ENCODE measurements around the gene BEX4. TPM values are rescaled to one million over a fixed set of nuclear protein-coding genes. Genes with fewer than 3 reads are reported as not detected.
"Not testable (repeated sequence)": the region's sequence is repeated elsewhere in the genome, so short reads cannot be mapped to it uniquely, and the experiment has no call there.

The BEX4 gene
- polyA plus RNA-seq, 1 donor, result 94.7 TPM

DNA sequence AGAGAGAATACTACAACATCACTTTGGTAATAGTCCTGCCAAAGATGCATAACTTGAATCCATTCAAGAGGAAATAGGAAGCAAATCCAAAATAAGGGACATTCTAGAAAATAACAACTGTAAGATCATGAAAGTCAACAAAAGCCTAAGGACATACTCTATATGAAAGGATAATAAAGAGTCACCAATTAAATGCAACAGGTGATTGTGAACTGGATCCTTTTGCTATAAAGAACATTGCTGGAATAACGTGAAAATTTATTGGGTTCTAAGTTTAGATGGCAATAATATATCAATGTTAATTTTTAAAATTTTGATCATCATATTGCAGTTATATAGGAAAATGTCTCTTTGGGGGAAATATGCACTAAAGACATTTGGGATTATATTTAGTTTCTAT lies 20.0 kb downstream of the BEX4 start:
- H3K9me3 ChIP-seq (ENCODE audit: control insufficient read depth, low read depth, low read length), result no peaks in the 10 kb centered on the region
- no peaks in the 10 kb centered on the region for H3K27me3 ChIP-seq (ENCODE audit: control insufficient read depth, insufficient read depth, low read length)
- no peak overlapping the region for H3K27ac ChIP-seq (ENCODE audit: low read length)
- H3K4me1 ChIP-seq (ENCODE audit: control insufficient read depth, insufficient read depth, low read length), result peaks cover 5% of the 10 kb centered on the region
- no peak for DNase-seq
- H3K36me3 ChIP-seq (ENCODE audit: control insufficient read depth, insufficient read depth, low read length), result no peaks in the 10 kb centered on the region
- H3K4me3 ChIP-seq (ENCODE audit: low read length), result no peak overlapping the region
- WGBS (ENCODE audit: insufficient coverage, low lambda C conversion rate), result no CpG with 5 or more reads among the region's 1 CpG

DNA sequence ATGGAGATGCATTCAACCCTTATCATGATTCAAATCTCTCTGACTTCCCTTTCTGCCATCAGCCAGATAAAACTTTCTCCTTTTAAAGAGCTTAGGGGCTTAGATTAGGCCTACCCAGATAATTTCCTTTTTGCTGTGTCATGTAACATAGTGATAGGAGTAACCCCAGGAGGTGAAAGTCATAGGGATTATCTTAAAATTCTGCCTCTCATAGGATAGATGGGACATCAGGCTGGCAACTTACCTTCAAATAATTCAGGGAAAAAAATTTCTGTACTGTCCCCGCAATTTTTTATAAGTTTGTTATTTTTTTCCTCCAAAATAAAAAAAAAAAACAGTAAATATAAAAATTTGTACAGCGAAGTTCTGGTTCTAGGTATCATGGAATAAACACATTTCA lies 20.7 kb downstream of the BEX4 start:
- H3K9me3 ChIP-seq (ENCODE audit: control insufficient read depth, low read depth, low read length); DNase-seq; H3K27me3 ChIP-seq (ENCODE audit: control insufficient read depth, insufficient read depth, low read length); H3K4me3 ChIP-seq (ENCODE audit: low read length); H3K4me1 ChIP-seq (ENCODE audit: control insufficient read depth, insufficient read depth, low read length); H3K36me3 ChIP-seq (ENCODE audit: control insufficient read depth, insufficient read depth, low read length); H3K27ac ChIP-seq (ENCODE audit: low read length): not testable (repeated sequence)
- no CpG with 5 or more reads among the region's 2 CpGs for WGBS (ENCODE audit: insufficient coverage, low lambda C conversion rate)

DNA sequence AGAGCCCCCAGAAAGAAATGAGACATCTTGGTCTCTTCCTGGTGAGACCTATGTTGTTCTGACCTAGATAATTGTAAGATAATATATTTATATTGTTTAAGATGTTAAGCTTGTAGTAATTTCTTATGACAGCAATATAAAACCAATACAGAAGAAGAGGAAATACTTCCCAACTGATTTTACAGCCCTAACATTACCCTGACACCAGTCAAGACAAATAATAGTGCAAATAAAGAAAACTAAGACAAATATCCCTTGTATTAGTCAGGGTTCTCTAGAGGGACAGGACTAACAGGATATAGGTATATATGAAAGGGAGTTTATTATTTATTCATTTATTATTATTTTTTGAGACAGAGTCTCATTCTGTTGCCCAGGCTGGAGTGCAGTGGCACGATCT lies 21.4 kb downstream of the BEX4 start:
- peaks cover 5% of the 10 kb centered on the region for H3K4me1 ChIP-seq (ENCODE audit: control insufficient read depth, insufficient read depth, low read length)
- no peaks in the 10 kb centered on the region for H3K36me3 ChIP-seq (ENCODE audit: control insufficient read depth, insufficient read depth, low read length)
- no peak for DNase-seq
- no peak overlapping the region for H3K27ac ChIP-seq (ENCODE audit: low read length)
- no peak overlapping the region for H3K4me3 ChIP-seq (ENCODE audit: low read length)
- no CpG with 5 or more reads among the region's 1 CpG for WGBS (ENCODE audit: insufficient coverage, low lambda C conversion rate)
- no peaks in the 10 kb centered on the region for H3K9me3 ChIP-seq (ENCODE audit: control insufficient read depth, low read depth, low read length)
- no peaks in the 10 kb centered on the region for H3K27me3 ChIP-seq (ENCODE audit: control insufficient read depth, insufficient read depth, low read length)

DNA sequence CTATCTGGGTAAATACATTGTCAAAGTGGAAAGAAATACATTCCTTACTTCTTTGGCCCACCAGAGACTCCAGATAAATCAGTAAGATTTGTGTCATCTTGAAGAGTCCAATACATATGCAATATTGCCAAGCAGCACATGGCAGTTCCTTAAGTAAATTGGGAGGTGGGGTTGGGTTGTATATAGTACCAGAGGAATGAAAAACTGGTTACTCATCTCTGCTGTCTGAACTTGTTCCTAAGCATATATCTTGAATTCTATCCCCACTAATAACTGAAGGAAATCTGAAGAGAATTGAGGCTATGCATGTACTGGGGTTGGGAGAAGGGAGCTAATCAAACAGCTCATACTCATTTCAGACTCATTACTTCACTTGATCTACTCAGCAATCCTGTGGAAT lies 25.2 kb downstream of the BEX4 start:
- no peak overlapping the region for H3K27ac ChIP-seq (ENCODE audit: low read length)
- no peak for DNase-seq
- no peaks in the 10 kb centered on the region for H3K9me3 ChIP-seq (ENCODE audit: control insufficient read depth, low read depth, low read length)
- H3K4me3 ChIP-seq (ENCODE audit: low read length), result no peak overlapping the region
- H3K36me3 ChIP-seq (ENCODE audit: control insufficient read depth, insufficient read depth, low read length), result no peaks in the 10 kb centered on the region
- H3K4me1 ChIP-seq (ENCODE audit: control insufficient read depth, insufficient read depth, low read length), result no peaks in the 10 kb centered on the region
- no peaks in the 10 kb centered on the region for H3K27me3 ChIP-seq (ENCODE audit: control insufficient read depth, insufficient read depth, low read length)

DNA sequence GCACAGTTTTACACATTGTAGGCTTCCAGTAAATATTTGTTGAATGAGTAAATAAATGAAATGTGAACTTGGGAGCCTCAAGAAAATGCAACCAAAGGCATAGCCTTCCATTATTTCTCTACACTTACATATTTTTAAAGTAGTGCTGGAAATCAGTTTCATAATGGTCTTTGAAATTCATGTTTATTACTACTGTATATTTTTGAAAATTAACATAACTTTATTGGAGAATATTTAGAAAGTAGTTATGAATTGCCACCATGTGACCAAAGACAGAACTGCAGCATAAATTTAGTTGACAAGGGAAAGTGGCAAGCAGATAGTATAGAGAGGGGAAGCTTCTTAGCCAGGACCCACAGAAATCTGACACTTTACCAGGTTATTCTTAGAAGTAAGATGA lies 33.6 kb downstream of the BEX4 start:
- peaks cover 8% of the 10 kb centered on the region for H3K4me1 ChIP-seq (ENCODE audit: control insufficient read depth, insufficient read depth, low read length)
- H3K36me3 ChIP-seq (ENCODE audit: control insufficient read depth, insufficient read depth, low read length), result peaks cover 10% of the 10 kb centered on the region
- H3K9me3 ChIP-seq (ENCODE audit: control insufficient read depth, low read depth, low read length), result no peaks in the 10 kb centered on the region
- H3K27ac ChIP-seq (ENCODE audit: low read length), result no peak overlapping the region
- H3K27me3 ChIP-seq (ENCODE audit: control insufficient read depth, insufficient read depth, low read length), result no peaks in the 10 kb centered on the region
- no peak for DNase-seq
- no peak overlapping the region for H3K4me3 ChIP-seq (ENCODE audit: low read length)

DNA sequence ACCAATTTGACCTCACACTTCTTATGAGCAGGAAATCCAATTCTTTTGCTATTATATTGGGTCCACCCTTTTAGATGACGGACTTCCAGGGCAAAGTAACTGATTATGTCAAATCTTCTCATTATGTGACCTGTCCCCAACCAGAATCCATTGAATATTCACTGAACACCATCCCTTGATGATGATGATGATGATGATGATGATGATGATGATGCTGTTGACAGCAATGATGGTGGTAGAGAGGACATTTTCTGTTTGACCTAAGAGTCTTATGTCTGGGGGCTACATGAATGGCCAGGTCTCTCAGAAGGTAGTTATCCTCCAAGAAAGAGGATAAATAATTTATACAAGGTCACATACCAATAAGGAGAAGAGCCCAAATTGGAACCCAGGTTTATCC lies 34.9 kb downstream of the BEX4 start:
- Histone ChIP-seq H3K27ac (ENCODE audit: low read length) (no peak overlapping the region), H3K27me3 (ENCODE audit: control insufficient read depth, insufficient read depth, low read length) (no peaks in the 10 kb centered on the region), H3K4me1 (ENCODE audit: control insufficient read depth, insufficient read depth, low read length) (peaks cover 8% of the 10 kb centered on the region), H3K4me3 (ENCODE audit: low read length) (no peak overlapping the region), H3K36me3 (ENCODE audit: control insufficient read depth, insufficient read depth, low read length) (peaks cover 11% of the 10 kb centered on the region), H3K9me3 (ENCODE audit: control insufficient read depth, low read depth, low read length) (no peaks in the 10 kb centered on the region)
- WGBS (ENCODE audit: insufficient coverage, low lambda C conversion rate), result no CpG with 5 or more reads among the region's 1 CpG
- no peak for DNase-seq

DNA sequence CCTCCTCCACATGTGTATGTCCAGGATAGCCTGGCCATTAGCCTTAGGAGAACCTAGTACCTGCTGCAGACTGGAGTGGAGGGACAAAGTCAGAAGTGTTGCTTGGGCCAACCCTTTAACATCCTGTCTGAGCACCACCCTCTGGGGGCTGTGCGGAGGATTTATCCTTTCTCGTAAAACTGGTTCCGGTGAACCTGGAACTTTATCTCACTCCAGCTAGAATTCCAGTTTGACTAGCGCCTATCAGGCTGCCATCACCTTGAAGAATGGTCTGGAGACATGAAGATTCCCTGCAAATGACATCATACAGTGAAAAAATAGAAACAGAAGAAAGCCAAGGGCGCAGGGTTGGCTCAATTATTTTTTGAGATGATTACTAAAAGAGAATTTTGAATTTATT lies 36.1 kb downstream of the BEX4 start:
- DNase-seq, result peak in 1 of 2 donors; percentile 19

DNA sequence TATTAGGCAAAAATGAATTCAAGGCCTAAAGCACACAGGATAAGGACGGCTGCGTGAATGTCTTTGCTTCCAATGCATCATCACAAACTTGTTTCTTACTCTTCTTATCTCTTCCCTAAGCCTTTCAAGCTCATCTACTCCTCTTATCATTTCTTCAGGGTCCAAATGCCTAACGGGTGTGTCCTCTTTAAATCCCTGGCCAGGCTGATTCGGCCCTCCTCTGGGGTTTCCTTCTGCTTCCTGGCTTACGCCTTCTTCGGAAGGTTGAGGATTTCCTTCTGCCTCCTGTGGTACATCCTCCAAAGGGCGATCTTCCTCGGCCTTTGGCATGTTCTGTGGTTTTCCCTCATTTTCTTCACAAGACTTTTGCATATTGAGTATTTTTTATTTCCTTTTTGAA lies 38.7 kb downstream of the BEX4 start:
- no peaks in the 10 kb centered on the region for H3K27me3 ChIP-seq (ENCODE audit: control insufficient read depth, insufficient read depth, low read length)
- no peaks in the 10 kb centered on the region for H3K9me3 ChIP-seq (ENCODE audit: control insufficient read depth, low read depth, low read length)
- peaks cover 11% of the 10 kb centered on the region for H3K36me3 ChIP-seq (ENCODE audit: control insufficient read depth, insufficient read depth, low read length)
- H3K27ac ChIP-seq (ENCODE audit: low read length), result peak overlapping the region; percentile 97
- no CpG with 5 or more reads among the region's 8 CpGs for WGBS (ENCODE audit: insufficient coverage, low lambda C conversion rate)
- DNase-seq, result peak in 1 of 2 donors; percentile 27
- peaks cover 29% of the 10 kb centered on the region for H3K4me1 ChIP-seq (ENCODE audit: control insufficient read depth, insufficient read depth, low read length)
- H3K4me3 ChIP-seq (ENCODE audit: low read length), result peak overlapping the region; percentile 78

More for the DNA sequence above, 36.1 kb downstream of the BEX4 start:
- no CpG with 5 or more reads among the region's 5 CpGs for WGBS (ENCODE audit: insufficient coverage, low lambda C conversion rate)
- H3K4me1 ChIP-seq (ENCODE audit: control insufficient read depth, insufficient read depth, low read length), result peaks cover 11% of the 10 kb centered on the region
- H3K36me3 ChIP-seq (ENCODE audit: control insufficient read depth, insufficient read depth, low read length), result peaks cover 11% of the 10 kb centered on the region
- H3K27me3 ChIP-seq (ENCODE audit: control insufficient read depth, insufficient read depth, low read length), result no peaks in the 10 kb centered on the region
- no peaks in the 10 kb centered on the region for H3K9me3 ChIP-seq (ENCODE audit: control insufficient read depth, low read depth, low read length)
- no peak overlapping the region for H3K4me3 ChIP-seq (ENCODE audit: low read length)
- H3K27ac ChIP-seq (ENCODE audit: low read length), result no peak overlapping the region

DNA sequence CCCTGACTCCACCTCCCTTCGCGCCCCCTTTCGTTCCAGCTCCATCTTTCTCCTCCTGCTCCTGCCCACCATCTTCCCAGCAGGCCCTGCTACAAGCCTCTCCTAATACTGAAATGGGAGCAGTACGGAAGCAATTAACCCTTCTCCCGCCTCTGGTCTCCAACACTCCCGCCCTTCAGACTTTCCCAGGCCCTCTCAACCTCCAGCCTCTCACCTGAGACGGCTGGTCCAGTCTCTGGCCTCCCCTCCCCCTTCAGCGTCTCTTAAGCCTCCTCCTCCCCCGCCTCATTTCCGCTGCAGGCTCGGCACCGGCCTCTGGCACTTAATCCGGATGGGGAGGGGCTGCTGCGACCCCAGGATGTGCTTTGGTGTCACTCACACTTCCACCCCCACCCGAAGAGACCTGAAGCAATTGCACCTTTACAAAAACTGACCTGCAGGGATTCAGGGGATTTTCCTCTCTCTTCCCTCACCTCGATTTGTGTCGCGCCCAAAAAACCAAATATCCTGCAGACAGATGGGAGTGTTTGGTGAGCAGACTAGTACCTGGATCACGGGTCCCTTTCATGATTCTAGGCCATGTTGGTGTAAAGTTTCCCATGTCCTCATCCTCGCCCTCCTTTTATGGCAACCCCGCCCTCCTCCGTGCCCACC lies 39.4 kb downstream of the BEX4 start:
- H3K4me1 ChIP-seq (ENCODE audit: control insufficient read depth, insufficient read depth, low read length), result peaks cover 35% of the 10 kb centered on the region
- H3K27me3 ChIP-seq (ENCODE audit: control insufficient read depth, insufficient read depth, low read length), result no peaks in the 10 kb centered on the region
- no peaks in the 10 kb centered on the region for H3K9me3 ChIP-seq (ENCODE audit: control insufficient read depth, low read depth, low read length)
- H3K36me3 ChIP-seq (ENCODE audit: control insufficient read depth, insufficient read depth, low read length), result peaks cover 11% of the 10 kb centered on the region
- H3K27ac ChIP-seq (ENCODE audit: low read length), result peak overlapping the region; percentile 97
- peak overlapping the region; percentile 78 for H3K4me3 ChIP-seq (ENCODE audit: low read length)
- DNase-seq, result peak; percentile 40 to 72
- no CpG with 5 or more reads among the region's 22 CpGs for WGBS (ENCODE audit: insufficient coverage, low lambda C conversion rate)

DNA sequence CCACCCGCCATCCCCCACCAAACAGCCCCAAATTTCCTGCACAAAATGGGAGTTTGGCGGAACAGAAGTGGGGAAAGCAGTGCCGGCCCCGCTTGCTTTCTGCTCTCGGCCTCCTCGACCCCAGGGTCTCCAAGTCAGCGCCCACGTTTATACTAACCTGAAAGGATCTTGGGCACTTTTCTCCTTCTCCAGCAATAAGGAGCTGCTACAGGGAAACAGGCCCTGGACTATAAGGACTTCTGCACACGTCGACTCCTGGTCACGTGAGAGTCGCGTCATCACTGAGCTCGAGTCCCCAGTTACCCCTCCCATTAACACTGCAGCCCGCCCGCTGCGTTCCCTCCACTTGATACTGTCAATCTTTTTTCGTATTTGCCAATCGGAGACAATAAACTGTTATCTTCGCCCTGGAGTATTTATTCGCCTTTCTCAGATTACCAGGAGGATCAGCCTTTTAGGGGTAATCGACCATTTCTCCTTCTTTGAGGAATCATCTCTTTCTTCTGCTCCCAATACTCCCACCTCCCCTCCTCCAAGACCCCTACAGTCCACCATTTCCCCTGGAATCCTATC lies 40.1 kb downstream of the BEX4 start, which contains the start of gene TCEAL8:
Gene TCEAL8, minus strand, starts transcription at position 235 of the 573 bp plus-strand sequence. CDS start 1,176 bp downstream, outside the sequence.
- Histone ChIP-seq H3K9me3 (ENCODE audit: control insufficient read depth, low read depth, low read length) (no peaks in the 10 kb centered on the region), H3K36me3 (ENCODE audit: control insufficient read depth, insufficient read depth, low read length) (peaks cover 11% of the 10 kb centered on the region), H3K27ac (ENCODE audit: low read length) (peak within 1 kb of the TSS; percentile 97), H3K27me3 (ENCODE audit: control insufficient read depth, insufficient read depth, low read length) (no peaks in the 10 kb centered on the region), H3K4me1 (ENCODE audit: control insufficient read depth, insufficient read depth, low read length) (peaks cover 35% of the 10 kb centered on the region), H3K4me3 (ENCODE audit: low read length) (peak within 1 kb of the TSS; percentile 78)
- DNase-seq, result peak; percentile 85 to 88
- WGBS (ENCODE audit: insufficient coverage, low lambda C conversion rate), result no CpG with 5 or more reads among the region's 22 CpGs

DNA sequence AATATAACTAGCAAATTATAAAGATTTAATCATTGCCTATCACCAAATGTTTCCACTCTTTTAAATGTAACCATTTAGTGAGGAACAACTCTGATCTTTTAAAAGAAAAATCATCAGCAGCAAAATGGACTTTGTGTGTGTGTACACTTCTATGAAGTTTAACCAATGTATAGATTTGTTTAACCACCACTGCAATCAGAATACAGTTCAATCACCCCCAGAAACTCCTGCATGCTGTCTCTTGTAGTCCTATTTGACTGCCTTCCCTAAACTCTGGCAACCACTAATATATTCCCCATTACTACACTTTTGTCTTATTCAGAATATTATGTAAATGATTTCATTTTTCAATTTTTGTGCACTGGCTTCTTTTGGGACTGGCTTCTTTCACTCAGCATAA lies 41.7 kb downstream of the BEX4 start:
- no peak for DNase-seq
- Histone ChIP-seq H3K9me3 (ENCODE audit: control insufficient read depth, low read depth, low read length) (no peaks in the 10 kb centered on the region), H3K27ac (ENCODE audit: low read length) (peak overlapping the region; percentile 97)

More for the DNA sequence above, 41.7 kb downstream of the BEX4 start:
- no peak overlapping the region for H3K4me3 ChIP-seq (ENCODE audit: low read length)
- H3K36me3 ChIP-seq (ENCODE audit: control insufficient read depth, insufficient read depth, low read length), result peaks cover 11% of the 10 kb centered on the region
- H3K27me3 ChIP-seq (ENCODE audit: control insufficient read depth, insufficient read depth, low read length), result no peaks in the 10 kb centered on the region
- H3K4me1 ChIP-seq (ENCODE audit: control insufficient read depth, insufficient read depth, low read length), result peaks cover 33% of the 10 kb centered on the region
